ENCODE data around the gene ARHGEF7.

- TF ChIP-seq CTCF (IDR thresholded peaks at IDR 0.05; ENCODE audit: low read depth, low read length) (no peak), EZH2phosphoT487 (IDR thresholded peaks at IDR 0.05; ENCODE audit: low read depth) (no peak)
Measured at GRCh38 chr13:111122056-111122455, 6.9 kb downstream of the ARHGEF7 start.

Measured in OCI-LY3 (cell line).